ENCODE measurements around the gene UGT1A9.

DNA sequence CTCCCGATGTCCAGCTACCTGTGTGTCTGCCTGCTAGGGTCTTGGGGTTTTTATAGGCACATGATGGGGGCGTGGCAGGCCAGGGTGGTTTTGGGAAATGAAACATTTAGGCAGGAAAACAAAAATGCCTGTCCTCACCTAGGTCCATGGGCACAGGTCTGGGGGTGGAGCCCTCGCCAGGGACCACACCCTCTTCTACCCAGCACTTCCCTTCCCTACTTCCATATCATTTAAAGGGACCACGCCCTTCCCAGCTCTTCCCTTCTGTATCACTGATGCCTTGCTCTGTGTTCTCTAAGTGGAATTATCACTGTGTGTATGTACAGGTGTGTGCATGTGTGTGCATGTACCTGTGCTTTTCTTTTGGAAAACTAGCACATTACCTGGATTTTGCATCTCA, 94.7 kb downstream of the UGT1A9 start:
- TF ChIP-seq POLR2A (IDR thresholded peaks at IDR 0.05; ENCODE audit: low read depth, low read length), result no peak
- no peak for TF ChIP-seq TAF1 (IDR thresholded peaks at IDR 0.05; ENCODE audit: borderline replicate concordance, low read depth, low read length)
